Left lung (tissue), 10 donors: ENCODE measurements around the gene GJB5. TPM values are rescaled to one million over a fixed set of nuclear protein-coding genes. Genes with fewer than 3 reads are reported as not detected.
A peak's percentile ranks its signal among the peaks of the same experiment; 100 is the strongest.

Experiments used
- ATAC-seq: fragments of 200-7000 bp; cut with Tn5 transposase; one replicate; pipeline ENCODE4 v1.9.1; 2020; ENCODE audit warnings: moderate library complexity
- DNase-seq, 4 donors: peaks; one replicate each; pipeline ENCODE4 v3.0.0-alpha.2; 2013 to 2020
- H3K27ac ChIP-seq, 2 donors: fragments of 200-600 bp; sonication (generic) in 1 of 2; one replicate each; pipeline versions ENCODE4 v1.5.0 to v1.8.0; 2020 to 2021
- H3K27me3 ChIP-seq, 2 donors: fragments of 200-600 bp; sonication (generic) in 1 of 2; one replicate each; pipeline versions ENCODE4 v1.5.0 to v1.8.0; 2020 to 2021
- H3K36me3 ChIP-seq, 2 donors: fragments of 200-600 bp; sonication (generic) in 1 of 2; one replicate each; pipeline versions ENCODE4 v1.5.0 to v1.8.0; 2020 to 2021
- H3K4me1 ChIP-seq, 2 donors: fragments of 200-600 bp; one replicate each; pipeline ENCODE4 v1.8.0; 2021
- H3K4me3 ChIP-seq, 2 donors: fragments of 200-600 bp; sonication (generic) in 1 of 2; one replicate each; pipeline versions ENCODE4 v1.5.0 to v1.8.0; 2020 to 2021; ENCODE audit warnings: mild to moderate bottlenecking in 1 of 2
- H3K9me3 ChIP-seq, 2 donors: fragments of 200-600 bp; sonication (generic) in 1 of 2; one replicate each; pipeline versions ENCODE4 v1.5.0 to v1.8.0; 2020 to 2021
- intact Hi-C, 2 donors: fragments of 100-400 bp; cut with DNase I; formaldehyde crosslinking; loops; one replicate each; pipeline versions ENCODE4 v1.11.2 to v1.14.2; 2022
- polyA plus RNA-seq, 6 donors: library from polyadenylated mRNA; unstranded; fragments of 120-200 nt; gene quantifications; one replicate each; pipeline ENCODE4 v1.2.1, GENCODE V29; 2013; ENCODE audit not compliant: insufficient read length in 6 of 6
- total RNA-seq, 2 donors: library from RNA; stranded (reverse); fragmentation: NEBNext Ultra II Directional; extraction: Animal tissue kit (Norgen Biotek cat#: 25700); gene quantifications; one replicate each; pipeline ENCODE4 v1.2.1, GENCODE V29; 2021
- TF ChIP-seq, protein P1 (sequence below), 2 donors: fragments of 200-600 bp; sonication (generic) in 1 of 2; IDR thresholded peaks; one replicate each; pipeline versions ENCODE4 v1.5.0 to v1.8.0; 2021; ENCODE audit warnings: antibody characterized with exemption in 2 of 2
- donor health status: DM: no; HTN: yes; CAD: no.
- donor health status: DM: no; HTN: no; CAD: no.

The GJB5 gene
- total and polyA plus RNA-seq, 8 donors = 0.17 to 0.43 (median 0.24) TPM; not detected in 2

GRCh38 chr1:34759503-34760357, 4.9 kb downstream of the GJB5 start, which contains the start of gene GJB4:
Gene GJB4 (plus strand): TSS chr1:34759740. CDS start chr1:34761255, 1,515 bp downstream.
- ATAC-seq = peak; percentile 19
- TF ChIP-seq, protein P1, sequence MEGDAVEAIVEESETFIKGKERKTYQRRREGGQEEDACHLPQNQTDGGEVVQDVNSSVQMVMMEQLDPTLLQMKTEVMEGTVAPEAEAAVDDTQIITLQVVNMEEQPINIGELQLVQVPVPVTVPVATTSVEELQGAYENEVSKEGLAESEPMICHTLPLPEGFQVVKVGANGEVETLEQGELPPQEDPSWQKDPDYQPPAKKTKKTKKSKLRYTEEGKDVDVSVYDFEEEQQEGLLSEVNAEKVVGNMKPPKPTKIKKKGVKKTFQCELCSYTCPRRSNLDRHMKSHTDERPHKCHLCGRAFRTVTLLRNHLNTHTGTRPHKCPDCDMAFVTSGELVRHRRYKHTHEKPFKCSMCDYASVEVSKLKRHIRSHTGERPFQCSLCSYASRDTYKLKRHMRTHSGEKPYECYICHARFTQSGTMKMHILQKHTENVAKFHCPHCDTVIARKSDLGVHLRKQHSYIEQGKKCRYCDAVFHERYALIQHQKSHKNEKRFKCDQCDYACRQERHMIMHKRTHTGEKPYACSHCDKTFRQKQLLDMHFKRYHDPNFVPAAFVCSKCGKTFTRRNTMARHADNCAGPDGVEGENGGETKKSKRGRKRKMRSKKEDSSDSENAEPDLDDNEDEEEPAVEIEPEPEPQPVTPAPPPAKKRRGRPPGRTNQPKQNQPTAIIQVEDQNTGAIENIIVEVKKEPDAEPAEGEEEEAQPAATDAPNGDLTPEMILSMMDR (IDR thresholded peaks at IDR 0.05) = no peak
- H3K27ac ChIP-seq = no peak within 1 kb of the TSS
- no peaks in the 10 kb centered on the region for H3K4me1 ChIP-seq
- no peaks in the 10 kb centered on the region for H3K9me3 ChIP-seq
- intact Hi-C loops = no loop called here
- DNase-seq = no peak
- no peak within 1 kb of the TSS for H3K4me3 ChIP-seq
- no peaks in the 10 kb centered on the region for H3K36me3 ChIP-seq
- peaks cover 0 to 5% of the 10 kb centered on the region in 2 donors for H3K27me3 ChIP-seq

DNA sequence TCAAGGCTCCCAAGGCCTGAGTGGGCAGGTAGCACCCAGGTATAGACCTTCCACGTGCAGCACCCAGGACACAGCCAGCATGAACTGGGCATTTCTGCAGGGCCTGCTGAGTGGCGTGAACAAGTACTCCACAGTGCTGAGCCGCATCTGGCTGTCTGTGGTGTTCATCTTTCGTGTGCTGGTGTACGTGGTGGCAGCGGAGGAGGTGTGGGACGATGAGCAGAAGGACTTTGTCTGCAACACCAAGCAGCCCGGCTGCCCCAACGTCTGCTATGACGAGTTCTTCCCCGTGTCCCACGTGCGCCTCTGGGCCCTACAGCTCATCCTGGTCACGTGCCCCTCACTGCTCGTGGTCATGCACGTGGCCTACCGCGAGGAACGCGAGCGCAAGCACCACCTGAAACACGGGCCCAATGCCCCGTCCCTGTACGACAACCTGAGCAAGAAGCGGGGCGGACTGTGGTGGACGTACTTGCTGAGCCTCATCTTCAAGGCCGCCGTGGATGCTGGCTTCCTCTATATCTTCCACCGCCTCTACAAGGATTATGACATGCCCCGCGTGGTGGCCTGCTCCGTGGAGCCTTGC, 6.4 kb downstream of the GJB5 start:
- DNase-seq = no peak
- Histone ChIP-seq H3K4me1 (no peaks in the 10 kb centered on the region), H3K9me3 (no peaks in the 10 kb centered on the region), H3K27me3 (peaks cover 0 to 5% of the 10 kb centered on the region in 2 donors), H3K27ac (no peak overlapping the region), H3K36me3 (no peaks in the 10 kb centered on the region), H3K4me3 (no peak overlapping the region)
- ATAC-seq = no peak
- intact Hi-C loops = no loop called here
- TF ChIP-seq, protein P1 (IDR thresholded peaks at IDR 0.05) = no peak

DNA sequence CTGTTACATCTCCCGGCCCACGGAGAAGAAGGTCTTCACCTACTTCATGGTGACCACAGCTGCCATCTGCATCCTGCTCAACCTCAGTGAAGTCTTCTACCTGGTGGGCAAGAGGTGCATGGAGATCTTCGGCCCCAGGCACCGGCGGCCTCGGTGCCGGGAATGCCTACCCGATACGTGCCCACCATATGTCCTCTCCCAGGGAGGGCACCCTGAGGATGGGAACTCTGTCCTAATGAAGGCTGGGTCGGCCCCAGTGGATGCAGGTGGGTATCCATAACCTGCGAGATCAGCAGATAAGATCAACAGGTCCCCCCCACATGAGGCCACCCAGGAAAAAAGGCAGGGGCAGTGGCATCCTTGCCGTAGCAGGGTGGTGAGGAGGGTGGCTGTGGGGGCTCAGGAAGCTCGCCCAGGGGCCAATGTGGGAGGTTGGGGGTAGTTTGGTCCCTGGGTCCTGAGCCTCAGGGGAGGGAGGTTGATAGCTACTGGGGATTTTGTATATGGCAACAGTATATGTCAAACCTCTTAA, 7.0 kb downstream of the GJB5 start:
- H3K27me3 ChIP-seq = peaks cover 0 to 5% of the 10 kb centered on the region in 2 donors
- H3K9me3 ChIP-seq = no peaks in the 10 kb centered on the region
- intact Hi-C loops = no loop called here
- TF ChIP-seq, protein P1 (IDR thresholded peaks at IDR 0.05) = no peak
- ATAC-seq (no peak), DNase-seq (no peak)
- no peak overlapping the region for H3K4me3 ChIP-seq
- no peaks in the 10 kb centered on the region for H3K36me3 ChIP-seq
- H3K27ac ChIP-seq = no peak overlapping the region
- H3K4me1 ChIP-seq = no peaks in the 10 kb centered on the region

DNA sequence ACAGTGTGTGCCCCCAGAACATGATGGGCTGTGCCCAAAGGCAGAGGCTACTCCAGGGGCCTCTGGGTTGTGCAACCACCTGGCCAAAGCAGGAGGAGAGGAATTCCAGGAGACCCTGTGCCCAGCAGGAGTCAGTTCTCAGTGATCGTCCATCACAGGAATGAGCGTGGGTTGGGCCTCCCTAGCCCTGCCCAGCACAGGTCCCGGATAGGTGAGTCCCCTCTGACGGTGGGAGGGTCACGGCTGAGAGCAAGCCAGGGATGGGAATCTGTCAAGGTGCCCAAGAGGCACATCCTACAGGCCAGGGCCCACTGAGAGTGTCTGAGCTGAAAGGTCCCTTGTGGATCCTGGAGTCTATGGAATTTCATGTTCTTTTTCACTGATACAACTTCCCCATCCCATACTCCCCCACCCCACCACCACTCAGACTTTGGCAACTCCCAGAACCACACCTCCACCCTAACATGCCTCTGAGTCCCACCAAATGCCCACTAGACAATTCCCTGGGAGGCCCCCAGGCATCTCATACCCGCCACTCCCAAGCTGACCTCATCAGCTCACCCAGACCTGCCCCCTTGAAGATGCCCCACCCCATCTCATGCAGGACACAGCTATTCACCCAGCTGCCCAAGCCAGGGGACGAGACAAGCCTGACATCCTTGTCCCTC, 7.8 kb downstream of the GJB5 start:
- TF ChIP-seq, protein P1 (IDR thresholded peaks at IDR 0.05) = no peak
- Histone ChIP-seq H3K27ac (no peak overlapping the region), H3K4me3 (no peak overlapping the region), H3K9me3 (no peaks in the 10 kb centered on the region), H3K27me3 (peaks cover 0 to 5% of the 10 kb centered on the region in 2 donors), H3K36me3 (no peaks in the 10 kb centered on the region), H3K4me1 (no peaks in the 10 kb centered on the region)
- ATAC-seq (no peak), DNase-seq (peak in 1 of 4 donors; percentile 16)
- intact Hi-C loops = no loop called here
